Measurements from ENCODE around the gene MYL6B.

Gene MYL6B

DNA sequence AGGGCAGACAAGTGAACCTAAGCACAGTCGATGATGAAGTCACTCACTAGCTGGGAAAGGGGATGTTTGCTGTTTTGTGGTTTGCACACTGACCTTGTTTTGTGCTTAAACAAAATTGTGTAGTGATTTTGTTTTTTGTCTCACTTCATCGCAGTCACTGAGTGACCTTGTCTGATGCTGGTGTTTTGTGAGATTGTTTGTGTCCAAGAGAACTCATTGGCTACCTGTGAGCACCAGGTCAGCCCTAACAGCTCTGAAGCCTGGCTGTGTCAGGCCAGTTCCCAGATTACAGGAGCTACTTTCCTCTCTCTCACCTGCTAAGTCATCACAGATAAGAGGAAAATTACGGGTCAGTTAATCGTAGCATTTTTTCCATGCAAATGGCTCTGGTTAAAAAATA, 28.3 kb upstream of the MYL6B start:
- no peak for DNase-seq

DNA sequence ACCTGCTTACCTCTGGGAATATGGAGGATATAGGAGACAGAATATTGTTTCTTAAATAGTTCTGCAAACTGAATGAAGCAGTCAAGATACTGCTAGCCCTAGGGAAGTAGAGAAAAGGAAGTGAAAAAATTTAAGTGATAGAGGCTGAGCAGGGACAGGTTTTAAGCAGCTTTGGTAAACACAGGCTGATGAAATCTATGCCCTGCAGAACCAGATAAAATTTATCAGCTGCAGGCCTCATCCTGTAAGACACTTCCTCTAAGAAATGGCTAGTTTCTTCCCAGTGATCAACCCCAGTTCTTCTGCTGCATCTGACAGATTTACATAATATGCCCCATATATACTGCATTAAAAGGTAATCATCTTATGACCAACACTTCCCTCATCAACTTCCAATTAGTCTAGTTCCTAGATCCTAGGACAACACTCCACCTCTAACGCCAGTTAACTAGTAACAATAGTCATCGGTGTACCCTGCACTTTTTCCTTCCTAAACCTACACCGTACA, 25.6 kb upstream of the MYL6B start:
- no peak for DNase-seq

DNA sequence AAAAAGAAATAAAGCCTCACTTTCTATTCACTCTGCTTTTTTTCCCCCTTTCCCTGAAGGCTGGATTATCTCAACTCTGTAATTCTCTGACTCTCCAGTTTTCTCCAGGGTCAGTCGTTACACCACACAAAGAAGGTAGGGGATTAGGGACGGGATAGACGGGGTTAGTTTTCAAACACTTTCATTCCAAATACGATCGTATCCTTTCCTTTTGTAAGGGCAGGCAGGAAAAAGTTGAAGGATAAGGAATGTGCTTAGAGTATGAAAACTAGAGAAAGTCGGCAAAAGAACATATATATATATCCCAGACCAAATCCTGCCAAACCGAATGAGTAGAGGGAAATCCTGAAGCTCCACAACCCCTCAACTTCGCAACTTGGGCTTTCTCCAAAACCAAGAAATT, 24.9 kb upstream of the MYL6B start:
- DNase-seq: no peak

DNA sequence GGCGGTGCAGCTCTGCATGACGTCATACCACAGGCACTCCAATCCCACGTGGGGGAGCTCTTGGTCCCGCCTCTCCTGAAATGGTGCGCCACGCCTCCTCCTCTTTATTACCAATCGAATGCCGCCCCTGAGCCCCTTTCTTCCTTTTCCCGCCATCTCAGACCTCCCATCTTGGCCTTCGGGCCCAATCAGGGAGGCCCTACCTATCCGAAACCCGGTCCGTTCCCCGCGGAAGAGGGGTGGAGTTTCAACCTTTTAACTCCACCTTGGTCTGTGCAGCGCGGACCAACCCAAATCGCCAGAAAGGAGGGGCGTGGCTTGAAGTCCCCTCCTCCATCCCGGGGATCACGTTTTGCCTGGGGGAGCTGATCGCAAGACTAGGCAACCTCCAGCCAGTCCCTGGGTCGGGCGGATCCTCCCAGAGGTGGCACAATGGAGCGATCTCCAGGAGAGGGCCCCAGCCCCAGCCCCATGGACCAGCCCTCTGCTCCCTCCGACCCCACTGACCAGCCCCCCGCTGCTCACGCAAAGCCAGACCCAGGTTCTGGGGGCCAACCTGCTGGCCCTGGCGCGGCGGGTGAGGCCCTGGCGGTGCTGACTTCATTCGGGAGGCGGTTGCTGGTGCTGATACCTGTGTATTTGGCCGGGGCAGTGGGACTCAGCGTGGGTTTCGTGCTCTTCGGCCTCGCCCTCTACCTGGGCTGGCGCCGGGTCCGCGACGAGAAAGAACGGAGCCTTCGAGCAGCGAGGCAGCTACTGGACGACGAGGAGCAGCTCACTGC, 24.3 kb upstream of the MYL6B start, which contains the start of gene ESYT1:
ESYT1 (plus strand) TSS at position 380 of the 782 bp plus-strand sequence; CDS start at position 433, 53 bp downstream.
- peak; percentile 90 for DNase-seq

DNA sequence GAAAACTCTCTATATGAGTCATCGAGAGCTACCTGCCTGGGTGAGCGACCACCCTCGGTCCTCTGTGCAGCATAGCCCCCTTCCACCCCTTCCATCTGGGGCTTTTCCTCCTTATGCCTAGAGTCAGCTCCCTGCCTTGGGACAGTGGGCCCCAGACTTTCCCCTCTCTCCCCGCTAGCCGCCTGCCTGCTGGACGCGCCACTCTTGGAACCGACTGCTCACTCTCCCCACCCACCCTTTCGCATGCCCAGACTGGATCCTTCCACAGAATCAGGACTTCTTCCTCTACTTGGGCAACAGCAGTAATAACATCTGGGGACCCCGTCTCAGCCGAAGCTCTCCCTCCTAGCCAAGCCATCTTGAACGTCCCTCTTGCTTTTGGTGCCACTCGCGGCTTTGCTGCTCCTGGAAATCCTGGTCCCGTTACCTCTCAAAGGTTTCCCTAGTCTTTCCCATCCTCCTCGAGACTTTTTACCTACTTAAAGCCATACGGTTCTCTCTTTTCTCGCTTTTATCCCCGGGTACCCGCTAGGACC, 23.6 kb upstream of the MYL6B start:
- DNase-seq: no peak

DNA sequence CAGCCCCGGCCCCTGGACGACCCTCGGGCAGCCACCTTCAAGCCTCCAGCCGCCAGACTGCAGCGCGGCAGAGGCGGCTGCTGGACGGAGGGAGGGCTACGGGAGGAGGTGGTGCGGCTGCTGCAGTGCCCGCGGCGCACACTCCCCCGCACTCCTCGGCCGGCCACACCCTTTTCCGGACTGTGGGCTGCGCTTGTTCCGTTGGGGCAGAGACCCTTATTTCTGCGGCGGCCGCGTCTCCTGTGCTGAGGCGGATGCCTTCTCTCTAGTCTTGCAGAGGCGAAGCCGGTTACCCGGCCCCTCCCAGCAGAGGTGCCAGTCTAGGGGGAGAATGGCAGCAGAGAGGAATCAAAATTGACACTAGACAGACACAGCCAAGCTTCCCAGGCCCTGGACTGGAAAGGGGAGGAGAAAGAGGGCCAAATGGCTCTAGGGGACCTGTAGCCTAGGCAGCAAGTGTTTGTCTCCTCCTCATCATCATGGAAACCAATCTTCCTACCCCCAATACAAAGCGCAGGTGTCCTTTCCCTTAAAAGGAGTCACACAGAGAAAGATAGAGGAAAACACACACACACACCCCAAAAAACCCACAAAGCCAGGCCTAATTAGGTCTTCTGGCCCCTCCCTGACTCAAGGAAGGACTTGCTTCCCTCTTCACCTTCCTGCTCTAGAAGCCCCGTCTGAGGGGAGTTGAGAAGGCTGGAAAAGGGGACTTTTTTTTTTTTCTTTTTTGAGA, 23.0 kb upstream of the MYL6B start:
- DNase-seq: peak; percentile 71

DNA sequence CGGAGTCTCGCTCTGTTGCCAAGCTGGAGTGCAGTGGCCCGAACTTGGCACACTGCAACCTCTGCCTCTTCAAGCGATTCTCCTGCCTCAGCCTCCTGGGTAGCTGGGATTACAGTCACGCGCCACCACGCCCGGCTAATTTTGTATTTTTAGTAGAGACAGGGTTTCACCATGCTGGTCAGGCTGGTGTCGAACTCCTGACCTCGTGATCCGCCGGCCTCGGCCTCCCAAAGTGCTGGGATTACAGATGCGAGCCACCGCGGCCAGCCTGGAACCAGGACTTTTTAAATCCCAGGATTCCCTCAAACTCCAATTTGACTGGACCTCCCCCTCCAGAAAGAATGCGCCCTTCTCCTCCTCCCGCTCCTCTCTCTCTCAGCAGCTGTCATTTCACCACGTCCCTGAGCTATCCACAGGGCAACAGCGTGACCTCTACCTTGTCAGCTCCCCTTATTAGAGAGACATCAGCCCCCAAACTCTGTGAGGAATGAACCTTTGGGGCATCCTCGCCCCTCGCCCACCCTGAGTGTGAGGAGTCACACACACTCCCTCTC, 22.4 kb upstream of the MYL6B start:
- DNase-seq: no peak

DNA sequence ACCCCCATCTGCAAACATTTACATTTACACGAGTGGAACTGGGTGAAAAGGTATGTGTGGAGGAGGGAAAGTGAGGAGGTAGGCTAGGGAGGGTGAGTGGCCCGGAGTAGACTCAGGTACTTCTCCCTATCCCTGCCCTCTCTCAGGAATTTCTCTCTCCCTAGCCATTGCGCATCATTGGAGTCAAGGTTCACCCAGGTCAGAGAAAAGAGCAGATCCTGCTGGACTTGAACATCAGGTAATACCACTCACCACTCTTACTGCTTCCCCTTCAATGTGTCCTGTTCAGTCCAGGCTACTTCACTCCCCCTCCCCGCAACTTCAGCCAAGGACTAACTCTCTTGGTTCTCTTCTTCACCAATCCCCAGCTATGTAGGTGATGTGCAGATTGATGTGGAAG, 21.5 kb upstream of the MYL6B start:
- no peak for DNase-seq

DNA sequence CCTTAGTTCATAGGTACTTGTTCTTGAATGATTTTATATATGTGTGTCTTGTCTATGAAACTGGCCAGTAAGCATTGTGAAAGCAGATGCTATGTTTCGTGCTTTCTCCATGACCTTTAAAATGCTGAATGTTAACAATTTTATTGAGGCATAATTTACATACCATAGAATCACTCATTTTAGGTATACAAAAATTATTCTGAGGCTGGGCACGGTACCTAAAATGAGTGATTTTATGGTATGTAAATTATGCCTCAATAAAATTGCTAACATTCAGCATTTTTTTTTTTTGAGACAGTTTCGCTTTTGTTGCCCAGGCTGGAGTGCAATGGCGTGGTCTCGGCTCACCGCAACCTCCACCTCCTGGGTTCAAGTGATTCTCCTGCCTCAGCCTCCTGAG, 17.5 kb upstream of the MYL6B start:
- no peak for DNase-seq

DNA sequence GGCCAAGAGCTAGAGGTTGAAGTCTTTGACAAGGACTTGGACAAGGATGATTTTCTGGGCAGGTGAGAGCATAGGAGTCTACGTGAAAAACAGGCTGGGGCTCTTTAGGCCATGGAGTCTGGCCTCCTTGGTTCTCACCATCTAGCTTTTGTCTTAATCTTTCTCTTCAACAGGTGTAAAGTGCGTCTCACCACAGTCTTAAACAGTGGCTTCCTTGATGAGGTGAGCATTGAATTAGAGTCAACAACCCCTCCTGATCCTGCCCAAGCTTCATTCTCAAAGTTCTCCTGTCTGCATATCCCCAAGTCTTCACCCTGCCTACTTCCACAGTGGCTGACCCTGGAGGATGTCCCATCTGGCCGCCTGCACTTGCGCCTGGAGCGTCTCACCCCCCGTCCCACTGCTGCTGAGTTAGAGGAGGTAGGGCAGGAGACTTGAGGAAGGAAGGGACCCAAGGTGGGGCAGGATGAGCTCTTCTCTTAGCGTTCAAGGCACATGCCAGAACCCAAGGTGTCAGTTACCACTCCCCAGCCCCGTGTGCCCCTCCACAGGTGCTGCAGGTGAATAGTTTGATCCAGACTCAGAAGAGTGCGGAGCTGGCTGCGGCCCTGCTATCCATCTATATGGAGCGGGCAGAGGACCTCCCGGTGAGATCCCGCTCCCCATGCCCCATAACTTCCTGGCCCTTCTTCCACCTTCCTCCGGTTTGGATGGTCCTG, 14.4 kb upstream of the MYL6B start:
- DNase-seq: no peak

DNA sequence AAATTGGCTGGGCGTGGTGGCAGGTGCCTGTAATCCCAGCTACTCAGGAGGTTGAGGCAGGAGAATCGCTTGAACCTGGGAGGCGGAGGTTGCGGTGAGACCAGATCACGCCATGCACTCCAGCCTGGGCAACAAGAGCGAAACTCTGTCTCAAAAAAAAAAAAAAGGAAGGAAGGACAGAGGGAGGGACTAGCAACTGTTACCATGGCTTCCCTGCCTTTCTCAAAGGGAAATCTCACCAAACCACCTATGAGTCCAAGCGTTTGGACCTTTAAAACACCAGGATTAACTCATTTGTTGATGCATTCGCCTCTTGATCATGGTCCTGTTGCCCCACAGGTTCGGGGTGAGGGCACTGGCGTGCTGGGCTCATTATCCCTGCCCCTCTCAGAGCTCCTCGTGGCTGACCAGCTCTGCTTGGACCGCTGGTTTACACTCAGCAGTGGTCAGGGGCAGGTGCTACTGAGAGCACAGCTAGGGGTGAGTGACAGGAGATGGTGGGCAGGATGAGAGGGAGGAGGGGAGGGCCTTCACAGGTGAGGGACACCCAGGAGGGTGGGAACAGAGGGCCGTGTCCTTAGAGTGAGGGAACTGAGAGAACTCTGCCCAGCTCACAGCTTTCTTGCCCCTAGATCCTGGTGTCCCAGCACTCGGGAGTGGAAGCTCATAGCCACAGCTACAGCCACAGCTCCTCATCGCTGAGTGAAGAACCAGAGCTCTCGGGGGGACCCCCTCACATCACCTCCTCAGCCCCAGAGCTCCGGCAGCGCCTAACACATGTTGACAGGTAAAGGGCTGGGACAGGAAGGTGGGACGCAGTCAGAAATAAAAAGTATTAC, 10.2 kb upstream of the MYL6B start:
- DNase-seq: no peak

DNA sequence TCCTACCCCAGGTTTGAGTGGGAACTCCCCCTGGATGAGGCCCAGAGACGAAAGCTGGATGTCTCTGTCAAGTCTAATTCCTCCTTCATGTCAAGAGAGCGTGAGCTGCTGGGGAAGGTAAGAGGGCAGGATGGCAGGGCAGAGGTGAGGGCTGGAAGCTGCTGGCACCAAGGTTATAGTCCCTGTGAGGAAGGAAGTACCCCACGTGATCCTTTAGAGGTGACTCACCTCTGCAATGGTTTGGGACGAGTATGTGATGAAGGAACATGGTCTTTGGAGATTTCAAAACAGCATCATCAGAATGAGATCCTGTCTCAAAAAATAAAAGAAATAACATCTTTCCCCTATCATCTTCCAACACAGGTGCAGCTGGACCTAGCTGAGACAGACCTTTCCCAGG, 9.2 kb upstream of the MYL6B start:
- DNase-seq: no peak

DNA sequence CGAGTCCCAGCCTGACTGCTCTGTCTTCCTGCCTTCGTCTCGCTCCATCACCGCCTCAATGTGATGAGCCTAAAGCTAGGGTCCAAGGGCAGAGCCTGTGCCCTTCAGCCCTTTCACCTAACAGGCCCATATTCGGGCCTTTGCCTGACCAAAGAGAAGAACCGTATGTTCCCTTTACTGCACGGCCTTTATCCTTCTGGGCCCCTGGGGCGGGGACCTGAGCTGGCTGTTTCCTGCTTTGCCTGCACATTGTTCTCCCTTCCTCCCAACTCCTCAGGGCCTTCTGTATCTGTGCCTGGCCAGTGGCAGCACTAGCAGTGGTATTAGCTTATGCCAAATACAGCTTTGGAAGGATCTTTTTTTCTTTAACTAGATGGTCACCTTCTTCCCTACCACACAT, 8.5 kb upstream of the MYL6B start:
- no peak for DNase-seq

DNA sequence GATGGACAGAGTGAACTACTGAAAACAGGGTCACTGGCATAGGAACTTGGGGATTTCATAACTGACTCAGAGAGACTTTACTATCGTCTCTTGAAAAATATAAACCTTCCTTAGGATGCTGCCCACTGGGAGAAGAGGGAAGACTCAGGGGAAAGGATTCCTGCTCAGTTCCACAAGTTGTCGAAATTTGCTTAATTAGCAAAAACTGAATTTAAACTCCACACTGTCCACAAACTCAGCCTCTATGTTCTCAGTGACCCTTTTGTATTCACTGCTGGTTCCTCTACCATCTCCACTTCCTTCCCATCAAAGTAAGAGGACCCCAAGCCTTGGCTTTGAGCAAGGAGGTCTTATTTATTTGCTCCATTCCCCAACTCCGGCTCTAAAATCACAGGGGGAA, 7.2 kb upstream of the MYL6B start:
- DNase-seq: no peak

DNA sequence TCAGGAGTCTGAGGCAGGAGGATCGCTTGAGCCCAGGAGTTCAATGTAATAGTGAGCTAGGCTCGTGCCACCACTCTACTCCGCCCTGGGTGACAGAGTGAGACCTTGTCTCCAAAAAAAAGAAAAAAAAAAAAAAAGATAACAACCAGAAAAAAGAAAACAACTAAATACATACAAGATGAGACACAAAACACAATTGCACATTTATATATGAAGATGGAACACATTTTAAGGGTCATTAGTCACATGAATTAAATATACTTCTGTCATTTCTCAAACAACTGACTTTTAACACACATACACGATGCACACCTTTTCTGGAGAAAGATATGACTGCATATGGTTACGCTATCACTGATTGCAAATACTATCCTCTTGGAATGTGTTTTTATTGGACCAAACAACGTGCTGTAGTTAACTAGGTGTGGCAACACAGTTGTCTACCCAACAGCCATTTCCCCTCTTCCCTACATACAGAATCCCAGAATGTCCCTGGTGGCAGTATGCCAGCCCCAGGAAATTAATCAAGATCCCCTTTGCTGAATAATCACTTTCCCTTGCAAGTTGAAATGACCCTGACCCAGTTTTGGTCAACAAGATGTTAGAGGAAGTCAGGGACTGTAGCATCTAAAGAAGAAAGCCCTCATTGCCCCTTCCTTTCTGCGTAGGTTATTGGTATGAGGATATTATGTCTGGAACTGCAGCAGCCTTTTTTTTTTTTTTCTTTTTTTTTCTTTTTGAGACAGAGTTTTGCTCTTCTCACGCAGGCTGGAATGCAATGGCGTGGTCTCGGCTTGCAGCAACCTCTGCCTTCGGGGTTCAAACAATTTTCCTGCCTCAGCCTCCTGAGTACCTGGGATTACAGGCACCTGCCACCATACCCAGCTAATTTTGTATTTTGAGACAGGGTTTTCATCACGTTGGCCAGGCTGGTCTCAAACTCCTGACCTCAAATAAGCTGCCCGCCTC, 5.6 kb upstream of the MYL6B start:
- no peak for DNase-seq

DNA sequence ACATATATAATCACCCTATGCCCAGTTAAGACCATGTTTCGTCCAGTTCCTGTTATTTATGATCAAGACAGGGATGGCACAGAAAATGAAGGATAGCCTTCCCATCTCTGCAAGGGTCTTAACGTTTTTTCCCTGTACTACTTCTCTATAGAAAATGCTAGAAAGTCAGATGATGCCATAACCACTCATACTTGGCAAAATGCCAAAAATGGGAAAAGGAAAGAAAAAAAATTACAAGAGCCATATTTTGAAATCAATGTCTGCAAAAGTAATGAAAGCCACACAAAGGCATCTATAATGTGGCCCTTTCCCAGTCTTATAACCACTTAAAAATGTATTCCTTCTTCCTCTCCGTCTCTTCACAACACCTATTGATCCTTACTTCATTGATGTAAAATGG, 1.8 kb upstream of the MYL6B start:
- no peak for DNase-seq

DNA sequence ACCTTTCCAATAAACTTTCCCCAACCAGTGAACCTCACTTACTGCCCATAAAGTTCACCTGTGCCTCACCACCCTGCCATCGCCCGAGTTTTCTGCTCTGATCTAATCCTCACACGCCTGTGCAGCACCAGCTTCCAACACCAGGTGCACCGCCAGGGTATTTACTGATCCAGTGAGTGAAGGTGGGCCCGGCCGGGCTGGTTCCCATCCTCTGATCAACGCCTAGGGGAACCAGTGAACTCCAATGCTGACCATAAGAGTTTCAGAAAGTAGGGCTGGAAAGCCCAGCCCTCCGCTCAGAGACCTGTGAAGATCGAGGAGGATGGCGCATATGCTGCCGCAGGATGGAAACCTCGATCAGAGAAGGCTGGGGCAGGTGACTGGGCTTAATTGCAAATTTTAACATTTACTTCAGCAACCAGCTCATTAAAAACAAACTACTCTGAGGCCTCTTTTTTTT, 685 bp upstream of the MYL6B start:
- DNase-seq: peak; percentile 70

DNA sequence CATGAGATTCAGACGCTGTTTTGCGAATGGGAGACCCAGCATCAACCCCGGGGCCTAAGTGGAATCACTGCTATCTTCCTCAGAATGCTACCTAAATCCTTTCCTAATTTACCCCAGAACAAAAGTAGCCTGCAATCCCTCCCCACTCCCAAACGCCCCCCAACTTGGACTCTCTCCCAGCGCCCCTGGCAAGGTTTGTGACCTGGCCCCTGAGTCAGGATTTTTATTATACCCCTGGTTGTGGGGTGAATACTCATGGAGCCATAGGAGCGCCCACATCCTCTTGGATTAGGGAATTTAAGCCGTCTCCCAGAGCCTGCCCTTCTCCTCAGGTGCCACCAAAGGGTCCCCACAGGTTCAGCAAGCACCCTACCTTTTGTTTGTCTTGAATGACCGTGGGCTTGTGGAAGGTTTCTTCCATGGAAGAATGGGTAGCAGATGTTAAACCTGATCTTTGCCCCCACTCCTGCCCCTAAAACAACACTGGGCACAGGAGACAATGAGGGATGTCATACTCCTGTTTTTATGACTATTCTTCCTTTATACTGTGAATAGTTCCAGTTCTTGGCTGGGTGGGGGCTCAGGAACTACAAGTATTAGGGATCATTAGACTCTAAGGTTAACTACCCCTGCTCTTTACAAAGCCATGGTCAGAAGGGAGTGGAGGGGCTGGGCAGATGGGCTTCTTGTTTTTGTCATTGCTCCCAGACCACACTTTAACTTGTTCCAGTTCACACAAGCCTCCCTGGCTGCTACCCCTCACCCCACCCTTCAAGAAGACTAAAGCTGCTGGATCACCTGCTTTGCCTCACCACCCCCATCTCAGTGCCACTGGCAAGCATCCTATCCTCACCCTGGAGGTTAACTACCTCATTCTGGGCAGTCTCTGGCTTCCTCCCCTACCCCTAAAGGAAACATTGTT, 630 bp downstream of the MYL6B start:
- DNase-seq: no peak

DNA sequence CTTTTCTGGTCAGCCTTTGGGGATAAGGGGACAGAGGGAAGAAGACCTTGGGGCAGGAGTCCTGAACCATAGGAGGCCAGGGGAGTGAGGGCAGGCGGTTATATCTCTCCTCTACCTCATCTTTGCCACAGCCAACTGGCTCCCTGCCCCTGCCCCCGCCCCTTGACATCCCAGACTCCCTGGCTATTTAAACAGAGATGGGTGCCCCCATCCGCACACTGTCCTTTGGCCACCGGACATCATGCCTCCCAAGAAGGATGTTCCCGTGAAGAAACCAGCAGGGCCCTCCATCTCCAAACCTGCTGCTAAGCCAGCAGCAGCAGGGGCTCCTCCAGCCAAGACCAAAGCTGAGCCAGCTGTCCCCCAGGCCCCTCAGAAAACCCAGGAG, 1.3 kb downstream of the MYL6B start:
- no peak for DNase-seq

Measured in activated CD4-positive, CD25-positive, alpha-beta regulatory T cell treated with anti-CD3 and anti-CD28 coated beads, Interleukin-2, amount 50 U/mL, for 72 hours (primary cell).